Tibial nerve (tissue), 4 donors: ENCODE data around the gene EDN1.

ENCODE experiments used
- CTCF ChIP-seq, 5 experiments: fragments of 200-600 bp in 3 of 5; fragments of 450-650 bp in 2 of 5; sonication (generic) in 3 of 5; IDR thresholded peaks; one replicate each; pipeline ENCODE4 v1.5.1; 2016 to 2019; ENCODE audit warnings: antibody characterized with exemption in 5 of 5, mild to moderate bottlenecking in 3 of 5, moderate library complexity in 2 of 5
- EP300 ChIP-seq, 2 donors: sonication (generic); formaldehyde crosslinking; IDR thresholded peaks; one replicate each; pipeline ENCODE4 v1.6.1; 2017; ENCODE audit warnings: antibody characterized with exemption in 2 of 2, mild to moderate bottlenecking in 1 of 2
- POLR2A ChIP-seq, 2 donors: fragments of 450-650 bp; IDR thresholded peaks; one replicate each; pipeline ENCODE4 v1.6.1; 2017; ENCODE audit warnings: antibody characterized with exemption in 2 of 2, mild to moderate bottlenecking in 2 of 2, moderate library complexity in 2 of 2

- TF ChIP-seq CTCF (IDR thresholded peaks at IDR 0.05) (no peak), EP300 (IDR thresholded peaks at IDR 0.05) (no peak), POLR2A (IDR thresholded peaks at IDR 0.05) (no peak)
Measured at GRCh38 chr6:12313306-12313991, 23.3 kb downstream of the EDN1 start.
